Stromal cell of bone marrow (primary cell): ENCODE results near the gene S100P.

Source experiments
- DNase-seq: peaks from one replicate; pipeline ENCODE4 v3.0.0-alpha.2; 2012; ENCODE audit warnings: low read depth

The S100P gene

DNA sequence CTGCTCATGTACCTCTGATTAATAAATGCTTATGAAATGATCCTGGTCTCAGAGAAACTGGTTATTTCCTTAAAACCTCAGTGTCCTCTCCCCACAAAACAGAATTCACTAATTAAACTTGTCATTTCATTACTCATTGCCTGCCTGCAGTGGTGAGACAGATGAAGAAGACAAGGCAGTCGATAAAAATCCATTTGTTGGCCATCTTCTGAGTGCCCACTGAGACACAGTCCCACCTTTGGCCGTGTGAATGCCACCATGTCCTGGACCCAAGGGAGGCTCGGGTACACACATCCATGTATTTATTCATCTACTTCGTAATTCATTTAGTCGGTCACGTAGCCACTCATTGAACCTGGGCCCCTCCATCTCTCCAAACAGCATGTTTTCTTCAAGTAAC lies 3.5 kb downstream of the S100P start:
- no peak for DNase-seq

GRCh38 chr4:6699388-6699787 lies 5.7 kb downstream of the S100P start:
- DNase-seq, result no peak

DNA sequence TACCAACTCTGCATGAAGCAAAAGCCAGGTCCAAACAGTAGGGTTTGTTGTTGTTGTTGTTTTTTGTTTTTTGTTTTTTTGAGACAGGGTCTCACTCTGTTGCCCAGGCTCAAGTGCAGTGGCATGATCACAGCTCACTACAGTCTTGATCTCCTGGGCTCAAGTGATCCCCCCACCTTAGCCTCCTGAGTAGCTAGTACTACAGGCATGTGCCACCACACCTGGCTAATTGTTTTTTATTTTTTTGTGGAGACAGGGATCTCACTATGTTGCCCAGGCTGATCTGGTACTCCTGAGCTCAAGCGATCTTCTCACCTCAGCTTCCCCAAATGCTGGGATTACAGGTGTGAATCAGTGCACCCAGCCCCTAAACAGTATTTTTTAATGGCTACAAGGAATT lies 6.2 kb downstream of the S100P start:
- DNase-seq, result no peak

DNA sequence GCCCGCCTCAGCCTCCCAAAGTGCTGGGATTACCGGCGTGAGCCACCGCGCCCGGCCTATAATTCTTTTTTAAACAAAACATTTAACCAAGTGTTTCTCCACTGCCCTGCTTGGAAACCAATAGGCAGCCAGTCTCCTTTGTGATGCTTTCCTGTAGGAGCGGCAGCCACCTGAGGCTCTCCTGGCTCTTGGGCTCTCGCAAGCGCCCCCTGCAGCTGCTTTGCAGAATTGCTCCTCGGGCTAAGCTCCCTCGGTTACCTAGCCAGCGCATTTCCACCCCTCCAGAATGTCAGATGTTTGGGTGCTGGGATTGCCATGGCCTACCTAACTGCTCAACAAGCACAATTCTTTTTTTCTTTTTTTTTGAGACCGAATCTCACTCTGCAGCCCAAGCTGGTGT lies 7.7 kb downstream of the S100P start:
- no peak for DNase-seq

DNA sequence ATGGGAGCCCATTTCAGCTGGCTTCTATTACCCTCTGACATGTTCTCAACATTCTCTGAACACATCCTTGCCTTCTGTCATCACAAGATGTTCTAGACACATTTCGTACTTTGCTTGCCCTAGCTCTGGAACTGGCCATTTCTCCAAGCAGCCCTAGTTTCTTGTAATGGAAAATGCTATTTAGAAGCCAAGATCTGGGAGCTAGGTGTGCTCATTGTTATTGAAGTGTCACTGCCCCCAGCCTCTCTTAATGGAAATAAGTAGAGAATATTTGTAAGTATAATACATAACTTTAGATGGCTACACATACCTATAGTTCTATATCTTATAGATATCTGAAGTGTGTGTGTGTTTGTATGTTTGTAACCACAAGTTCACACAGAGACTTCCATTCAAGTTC lies 9.1 kb downstream of the S100P start:
- DNase-seq, result no peak

DNA sequence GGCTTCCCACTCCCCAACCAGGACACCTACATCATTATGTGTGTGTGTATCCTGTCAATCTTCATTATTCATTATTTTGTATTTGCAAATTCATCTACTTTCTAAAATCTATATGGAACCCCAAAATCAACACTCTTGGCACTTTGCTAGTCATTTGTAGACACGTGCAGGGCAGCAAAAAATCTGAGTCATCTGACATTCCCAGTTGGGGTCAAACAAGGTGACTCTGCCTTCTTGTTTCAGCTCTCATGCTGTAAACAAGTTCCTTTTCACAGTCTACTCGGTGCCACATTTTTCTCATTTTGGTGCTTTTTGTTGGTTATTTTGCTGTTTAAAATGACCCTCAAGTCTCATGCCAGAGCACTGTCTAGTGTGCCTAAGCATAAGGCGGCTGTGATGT lies 10.1 kb downstream of the S100P start:
- DNase-seq, result no peak

- DNase-seq, result no peak
Measured at GRCh38 chr4:6705646-6706045, 12.0 kb downstream of the S100P start.

DNA sequence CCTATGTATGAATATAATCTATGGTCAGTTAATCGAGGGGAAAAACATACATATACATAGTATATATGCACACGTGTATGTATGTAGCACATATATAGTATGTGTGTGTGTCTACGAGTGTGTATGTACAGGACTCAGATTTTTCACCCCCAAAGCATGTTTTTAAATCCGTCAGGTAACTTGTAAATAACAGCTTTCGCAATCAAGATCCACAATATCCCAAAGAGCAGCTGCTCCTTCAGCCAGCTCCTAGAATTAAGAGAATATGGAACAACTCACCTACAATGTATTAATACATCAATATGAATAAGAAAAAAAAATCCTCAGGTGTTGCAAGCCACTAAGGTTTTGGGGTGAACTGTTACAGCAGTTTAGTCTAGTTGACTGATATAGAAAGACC lies 12.5 kb downstream of the S100P start:
- DNase-seq, result no peak

DNA sequence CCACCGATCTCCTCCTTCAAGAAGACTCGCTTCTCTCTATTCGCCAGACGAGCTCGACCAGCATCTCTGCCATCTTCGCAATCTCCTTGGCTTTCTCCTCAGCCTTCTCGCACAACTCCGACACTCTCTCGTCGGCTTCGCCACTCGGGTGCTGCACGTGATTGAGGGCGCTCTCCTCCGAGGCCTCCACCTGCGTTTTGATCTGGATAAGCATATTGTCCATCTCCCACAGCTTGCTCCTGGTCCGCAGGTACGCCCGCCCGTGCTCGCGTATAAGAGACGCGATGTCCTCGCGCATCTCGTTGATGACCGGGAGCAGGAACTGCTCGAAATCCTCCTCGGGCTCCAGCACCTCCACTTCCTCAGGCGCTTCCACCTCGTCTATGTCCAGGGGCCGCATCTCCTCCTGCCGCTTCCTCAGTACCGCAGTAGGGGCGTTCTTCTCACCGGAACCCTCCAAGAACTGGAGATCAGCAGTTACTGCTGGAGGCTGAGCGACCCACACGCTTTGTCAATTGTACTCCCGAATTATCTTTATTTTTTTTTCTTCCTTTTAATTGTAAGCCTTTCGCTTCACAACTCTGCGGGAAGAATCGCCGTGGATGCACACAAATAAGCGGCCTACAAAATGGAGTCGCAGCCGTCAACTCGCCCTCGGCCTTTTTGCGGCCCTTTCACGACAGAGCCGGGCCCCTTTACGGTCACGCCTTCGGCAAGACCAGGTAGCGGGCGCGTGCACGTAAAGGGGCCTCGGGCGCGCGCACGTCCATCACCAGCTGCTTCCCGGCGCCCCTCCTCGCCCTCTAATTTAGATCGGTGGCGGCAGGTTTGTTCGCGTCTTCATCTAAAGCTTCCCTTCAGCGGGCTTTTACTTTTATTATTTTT lies 15.8 kb downstream of the S100P start, which contains the start of gene MRFAP1L1:
MRFAP1L1 (minus strand) TSS at position 636 of the 885 bp plus-strand sequence; CDS start at position 400, 236 bp downstream.
- DNase-seq, result peak; percentile 94

- no peak for DNase-seq
Measured at GRCh38 chr4:6710282-6710681, 16.6 kb downstream of the S100P start.

DNA sequence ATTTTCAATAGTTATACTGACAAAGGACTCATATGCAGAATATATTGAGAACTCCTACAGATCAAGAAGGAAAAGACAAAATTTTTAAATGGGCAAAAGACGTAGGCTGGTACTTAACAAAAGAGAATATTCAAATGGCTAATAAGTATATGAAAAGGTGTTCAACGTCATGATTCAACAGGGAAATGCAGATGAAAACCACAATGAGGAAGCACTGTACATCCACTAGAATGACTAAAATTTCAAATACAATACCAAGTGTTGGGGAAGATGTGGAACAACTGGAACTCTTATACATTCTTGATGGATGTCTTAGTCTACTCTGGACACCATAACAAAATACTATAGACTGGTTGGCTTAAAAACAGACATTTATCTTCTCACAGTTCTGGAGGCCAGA lies 17.3 kb downstream of the S100P start:
- no peak for DNase-seq

- DNase-seq, result no peak
Measured at GRCh38 chr4:6714954-6715353, 21.3 kb downstream of the S100P start.

DNA sequence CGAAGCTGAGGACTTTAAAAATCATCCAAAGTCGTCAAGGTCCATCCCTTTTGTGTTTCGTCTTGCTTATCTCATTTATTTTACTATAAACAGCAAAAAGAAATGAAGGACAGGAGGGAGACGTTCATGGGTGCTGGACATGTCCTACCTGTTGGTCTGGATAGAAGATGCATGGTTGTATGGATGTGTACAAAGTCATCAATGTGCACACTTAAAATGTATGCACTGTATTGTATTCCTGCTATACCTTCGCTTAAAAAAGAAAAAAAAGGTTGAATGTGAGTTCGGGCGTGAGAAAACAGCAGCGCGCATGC lies 22.0 kb downstream of the S100P start:
- DNase-seq, result no peak

DNA sequence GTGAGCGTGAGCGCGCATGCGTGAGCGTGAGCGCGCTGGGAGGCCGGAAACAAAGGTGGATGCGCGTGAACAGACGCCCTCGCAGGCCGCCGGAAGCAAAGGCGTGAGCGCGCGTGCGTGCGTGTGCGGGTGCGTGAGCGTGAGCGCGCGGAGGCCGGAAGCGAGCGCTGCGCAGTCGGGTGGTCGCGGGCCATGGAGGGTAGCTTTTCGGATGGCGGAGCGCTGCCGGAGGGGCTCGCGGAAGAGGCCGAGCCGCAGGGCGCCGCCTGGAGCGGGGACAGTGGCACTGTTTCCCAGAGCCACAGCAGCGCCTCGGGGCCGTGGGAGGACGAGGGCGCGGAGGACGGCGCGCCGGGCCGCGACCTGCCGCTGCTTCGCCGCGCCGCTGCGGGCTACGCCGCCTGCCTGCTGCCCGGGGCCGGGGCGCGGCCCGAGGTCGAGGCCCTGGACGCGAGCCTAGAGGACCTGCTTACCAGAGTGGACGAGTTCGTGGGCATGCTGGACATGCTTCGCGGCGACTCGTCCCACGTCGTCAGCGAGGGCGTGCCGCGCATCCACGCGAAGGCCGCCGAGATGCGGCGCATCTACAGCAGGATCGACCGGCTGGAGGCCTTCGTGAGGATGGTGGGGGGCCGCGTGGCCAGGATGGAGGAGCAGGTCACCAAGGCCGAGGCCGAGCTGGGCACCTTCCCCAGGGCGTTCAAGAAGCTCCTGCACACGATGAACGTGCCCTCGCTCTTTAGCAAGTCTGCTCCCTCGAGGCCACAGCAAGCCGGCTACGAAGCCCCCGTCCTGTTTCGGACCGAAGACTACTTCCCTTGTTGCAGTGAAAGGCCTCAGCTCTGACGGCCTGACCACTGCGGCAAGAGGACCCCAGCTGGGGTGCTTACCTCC lies 22.6 kb downstream of the S100P start, which contains the start of gene BLOC1S4:
BLOC1S4 (plus strand) TSS at position 157 of the 894 bp plus-strand sequence; CDS start at position 193, 36 bp downstream.
- DNase-seq, result peak; percentile 71

DNA sequence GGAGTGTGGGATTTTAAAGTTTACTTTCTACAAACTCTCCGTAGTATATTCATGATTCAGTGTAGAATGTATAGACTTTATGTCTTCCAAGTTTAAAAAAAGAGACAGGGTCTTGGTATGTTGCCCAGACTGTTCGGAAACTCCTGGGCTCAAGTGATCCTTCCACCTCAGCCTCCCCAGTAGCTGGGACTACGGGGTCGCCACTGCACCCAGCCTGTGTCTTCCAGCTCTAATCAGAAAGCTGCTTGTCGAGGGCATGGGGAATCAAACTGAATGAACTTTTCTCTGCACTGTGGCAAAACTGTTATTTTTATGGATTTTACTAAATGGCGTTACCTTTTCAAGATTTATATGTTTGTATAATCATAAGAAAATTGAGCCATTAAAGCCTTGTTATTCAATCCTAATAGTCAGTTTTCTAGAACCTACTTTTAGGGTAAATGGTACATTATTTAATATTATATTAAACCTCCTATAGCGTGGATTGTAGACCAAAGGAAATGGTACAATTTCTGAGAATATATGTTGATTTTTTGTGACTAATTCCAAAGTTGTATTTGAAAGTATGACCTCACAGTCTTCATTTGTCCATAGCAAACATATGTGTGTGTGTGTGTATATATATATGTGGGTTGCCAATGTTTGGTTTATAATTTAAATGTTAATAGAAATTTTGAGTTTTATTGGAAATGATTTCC lies 23.4 kb downstream of the S100P start:
- DNase-seq, result no peak

DNA sequence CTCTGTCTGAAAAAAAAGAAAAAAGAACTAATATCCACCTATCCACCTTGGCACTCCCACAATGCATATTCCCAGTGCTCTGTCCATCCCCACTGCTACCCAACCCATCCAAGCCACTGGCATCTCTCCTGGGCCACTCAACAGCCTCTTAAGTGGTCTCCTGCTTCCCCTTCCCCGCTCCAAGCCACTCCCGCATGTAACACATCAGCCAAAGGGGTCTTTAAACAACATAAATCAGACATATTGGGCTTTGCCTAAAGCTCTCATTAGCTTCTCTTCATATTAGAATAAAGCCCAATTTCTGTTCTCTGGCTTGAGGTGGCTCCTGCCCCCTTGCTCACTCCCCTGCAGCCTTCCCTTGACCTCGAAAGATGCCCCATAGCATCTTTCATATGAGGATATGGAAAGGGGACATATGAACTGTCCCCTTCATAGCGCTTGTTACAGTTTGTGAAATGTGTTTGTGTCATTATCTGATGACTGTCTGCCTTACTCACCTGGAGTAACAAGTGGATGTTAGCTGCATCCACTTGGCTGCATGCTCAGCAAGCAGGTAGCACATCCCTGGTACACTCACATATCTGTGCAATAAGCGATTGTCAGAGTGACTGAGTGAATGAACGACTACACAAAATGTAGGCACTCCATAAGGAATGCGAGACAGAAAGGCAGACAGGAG lies 25.4 kb downstream of the S100P start:
- DNase-seq, result no peak

- DNase-seq, result no peak
Measured at GRCh38 chr4:6719611-6720179, 26.0 kb downstream of the S100P start.

- peak; percentile 41 for DNase-seq
Measured at GRCh38 chr4:6720202-6720699, 26.6 kb downstream of the S100P start.

DNA sequence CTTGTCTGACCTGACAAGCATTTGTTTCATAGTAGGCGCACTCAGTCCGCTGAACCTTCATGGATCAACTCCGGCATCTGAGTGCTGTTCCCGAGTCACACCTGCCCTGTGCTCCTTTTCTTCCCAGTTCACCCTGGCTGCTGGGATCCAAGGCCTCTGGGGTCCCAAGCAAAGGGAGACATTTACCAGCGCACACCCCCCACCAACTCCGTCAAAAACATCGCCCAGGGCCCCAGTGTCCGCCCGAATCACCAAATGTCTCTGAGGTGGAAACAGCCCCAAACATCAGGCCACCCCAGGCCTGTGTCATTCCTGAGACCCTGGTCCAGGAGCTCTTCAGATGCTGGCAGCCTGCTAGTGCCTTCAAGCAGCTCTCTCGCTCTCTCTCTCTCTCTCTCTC lies 27.4 kb downstream of the S100P start:
- no peak for DNase-seq

- DNase-seq, result no peak
Measured at GRCh38 chr4:6722891-6723290, 29.2 kb downstream of the S100P start.

GRCh38 chr4:6723851-6724250 lies 30.2 kb downstream of the S100P start:
- no peak for DNase-seq
